ENCODE results near the gene DPYD.

The DPYD gene

GRCh38 chr1:97820470-97821188 lies 100.2 kb downstream of the DPYD start:
- Histone ChIP-seq H2AFZ (ENCODE audit: low read depth) (no peak overlapping the region), H3K36me3 (ENCODE audit: insufficient read depth) (no peaks in the 10 kb centered on the region), H3K27me3 (ENCODE audit: insufficient read depth, low read depth) (no peaks in the 10 kb centered on the region), H3K4me2 (no peak overlapping the region), H3K27ac (no peak overlapping the region), H3K4me3 (IDR thresholded peaks at IDR 0.05; ENCODE audit: insufficient read depth, low read depth, low read length) (no peak overlapping the region), H4K20me1 (ENCODE audit: insufficient read depth) (no peaks in the 10 kb centered on the region), H3K79me2 (ENCODE audit: insufficient read depth, low read depth) (no peaks in the 10 kb centered on the region), H3K4me1 (ENCODE audit: low read depth, poor library complexity, severe bottlenecking) (no peaks in the 10 kb centered on the region), H3K9ac (no peak overlapping the region)
- peak; percentile 36; the same call in 1 of the 2 replicates for TF ChIP-seq CTCF (conservative IDR thresholded peaks at IDR 0.05; ENCODE audit: low read depth, low read length)

- Histone ChIP-seq H3K4me3 (IDR thresholded peaks at IDR 0.05; ENCODE audit: insufficient read depth, low read depth, low read length) (no peak overlapping the region), H3K9ac (no peak overlapping the region), H3K4me1 (ENCODE audit: low read depth, poor library complexity, severe bottlenecking) (no peaks in the 10 kb centered on the region), H2AFZ (ENCODE audit: low read depth) (no peak overlapping the region), H3K79me2 (ENCODE audit: insufficient read depth, low read depth) (no peaks in the 10 kb centered on the region), H3K27me3 (ENCODE audit: insufficient read depth, low read depth) (no peaks in the 10 kb centered on the region), H3K27ac (no peak overlapping the region), H3K36me3 (ENCODE audit: insufficient read depth) (no peaks in the 10 kb centered on the region), H4K20me1 (ENCODE audit: insufficient read depth) (no peaks in the 10 kb centered on the region), H3K4me2 (no peak overlapping the region)
- TF ChIP-seq CTCF (conservative IDR thresholded peaks at IDR 0.05; ENCODE audit: low read depth, low read length), result no peak
These were observed 103.9 kb downstream of the DPYD start for GRCh38 chr1:97816927-97817326.

- Histone ChIP-seq H3K4me2 (no peak overlapping the region), H3K36me3 (ENCODE audit: insufficient read depth) (no peaks in the 10 kb centered on the region), H3K27ac (no peak overlapping the region), H3K9ac (no peak overlapping the region), H3K79me2 (ENCODE audit: insufficient read depth, low read depth) (no peaks in the 10 kb centered on the region), H4K20me1 (ENCODE audit: insufficient read depth) (no peaks in the 10 kb centered on the region), H3K4me3 (IDR thresholded peaks at IDR 0.05; ENCODE audit: insufficient read depth, low read depth, low read length) (no peak overlapping the region), H3K4me1 (ENCODE audit: low read depth, poor library complexity, severe bottlenecking) (no peaks in the 10 kb centered on the region), H3K27me3 (ENCODE audit: insufficient read depth, low read depth) (no peaks in the 10 kb centered on the region), H2AFZ (ENCODE audit: low read depth) (no peak overlapping the region)
- no peak for TF ChIP-seq CTCF (conservative IDR thresholded peaks at IDR 0.05; ENCODE audit: low read depth, low read length)
These were observed 106.0 kb downstream of the DPYD start for GRCh38 chr1:97814804-97815203.

- no peaks in the 10 kb centered on the region for H3K79me2 ChIP-seq (ENCODE audit: insufficient read depth, low read depth)
- H3K27me3 ChIP-seq (ENCODE audit: insufficient read depth, low read depth), result no peaks in the 10 kb centered on the region
- H2AFZ ChIP-seq (ENCODE audit: low read depth), result no peak overlapping the region
- TF ChIP-seq CTCF (conservative IDR thresholded peaks at IDR 0.05; ENCODE audit: low read depth, low read length), result no peak
- H3K27ac ChIP-seq, result no peak overlapping the region
- H4K20me1 ChIP-seq (ENCODE audit: insufficient read depth), result no peaks in the 10 kb centered on the region
- no peak overlapping the region for H3K4me2 ChIP-seq
- no peaks in the 10 kb centered on the region for H3K36me3 ChIP-seq (ENCODE audit: insufficient read depth)
- no peaks in the 10 kb centered on the region for H3K4me1 ChIP-seq (ENCODE audit: low read depth, poor library complexity, severe bottlenecking)
- H3K9ac ChIP-seq, result no peak overlapping the region
- no peak overlapping the region for H3K4me3 ChIP-seq (IDR thresholded peaks at IDR 0.05; ENCODE audit: insufficient read depth, low read depth, low read length)
These were observed 106.7 kb downstream of the DPYD start for GRCh38 chr1:97814121-97814520.
